ENCODE results near the gene C16orf82. TPM values are rescaled to one million over a fixed set of nuclear protein-coding genes. Genes with fewer than 3 reads are reported as not detected.

The C16orf82 gene
- total RNA-seq, 1 experiment from 2014 or later = not detected

Other genes with a start within 250 kb of the C16orf82 start
- gene KDM8, start 136.6 kb downstream of the C16orf82 start, total RNA-seq (2014; rRNA removed; shearing (Covaris generic)) = 2.7 and 6.0 TPM in 2 replicates
- gene NSMCE1, start 201.8 kb downstream of the C16orf82 start, total RNA-seq (2014; rRNA removed; shearing (Covaris generic)) = 96.6 and 104 TPM in 2 replicates
- gene IL4R, start 247.0 kb downstream of the C16orf82 start, total RNA-seq (2014; rRNA removed; shearing (Covaris generic)) = 21.2 and 25.6 TPM in 2 replicates